SK-N-MC (cell line): ENCODE measurements around the gene DNMT3L.
"Not testable (repeated sequence)": the region's sequence is repeated elsewhere in the genome, so short reads cannot be mapped to it uniquely, and the experiment has no call there.

Experiments used
- EZH2 ChIP-seq: fragments of 200-600 bp; sonication (generic); IDR thresholded peaks from one replicate; pipeline ENCODE4 v1.6.1; 2017; ENCODE audit warnings: antibody characterized with exemption
- POLR2AphosphoS5 ChIP-seq: IDR thresholded peaks from 2 replicates; pipeline ENCODE4 v1.6.1; 2012; ENCODE audit warnings: mild to moderate bottlenecking, low read depth, low read length, borderline replicate concordance

DNA sequence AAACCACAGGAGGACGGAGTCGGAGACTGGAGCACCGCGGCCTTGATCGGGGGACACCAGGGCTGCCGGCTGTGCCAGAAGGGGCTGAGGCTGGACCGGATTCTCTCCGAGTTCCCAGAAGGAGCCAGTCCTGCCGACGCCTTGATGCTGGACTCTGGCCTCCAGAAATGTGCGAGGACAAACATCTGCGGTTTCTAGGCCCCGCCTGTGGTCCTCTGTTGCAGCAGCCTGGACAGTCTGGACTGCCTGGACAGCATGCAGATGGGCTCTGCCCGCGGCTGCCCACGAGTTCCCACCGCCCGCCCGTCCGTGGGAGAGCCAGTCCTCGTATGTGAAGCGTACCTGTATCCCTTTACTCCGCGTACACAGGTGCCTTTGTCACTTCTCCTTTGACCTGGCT, 55.5 kb downstream of the DNMT3L start:
- not testable (repeated sequence) for TF ChIP-seq EZH2, POLR2AphosphoS5
